ENCODE data around the gene IL12RB2.
A peak's percentile ranks its signal among the peaks of the same experiment; 100 is the strongest.

IL12RB2 gene, protein sequence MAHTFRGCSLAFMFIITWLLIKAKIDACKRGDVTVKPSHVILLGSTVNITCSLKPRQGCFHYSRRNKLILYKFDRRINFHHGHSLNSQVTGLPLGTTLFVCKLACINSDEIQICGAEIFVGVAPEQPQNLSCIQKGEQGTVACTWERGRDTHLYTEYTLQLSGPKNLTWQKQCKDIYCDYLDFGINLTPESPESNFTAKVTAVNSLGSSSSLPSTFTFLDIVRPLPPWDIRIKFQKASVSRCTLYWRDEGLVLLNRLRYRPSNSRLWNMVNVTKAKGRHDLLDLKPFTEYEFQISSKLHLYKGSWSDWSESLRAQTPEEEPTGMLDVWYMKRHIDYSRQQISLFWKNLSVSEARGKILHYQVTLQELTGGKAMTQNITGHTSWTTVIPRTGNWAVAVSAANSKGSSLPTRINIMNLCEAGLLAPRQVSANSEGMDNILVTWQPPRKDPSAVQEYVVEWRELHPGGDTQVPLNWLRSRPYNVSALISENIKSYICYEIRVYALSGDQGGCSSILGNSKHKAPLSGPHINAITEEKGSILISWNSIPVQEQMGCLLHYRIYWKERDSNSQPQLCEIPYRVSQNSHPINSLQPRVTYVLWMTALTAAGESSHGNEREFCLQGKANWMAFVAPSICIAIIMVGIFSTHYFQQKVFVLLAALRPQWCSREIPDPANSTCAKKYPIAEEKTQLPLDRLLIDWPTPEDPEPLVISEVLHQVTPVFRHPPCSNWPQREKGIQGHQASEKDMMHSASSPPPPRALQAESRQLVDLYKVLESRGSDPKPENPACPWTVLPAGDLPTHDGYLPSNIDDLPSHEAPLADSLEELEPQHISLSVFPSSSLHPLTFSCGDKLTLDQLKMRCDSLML

DNA sequence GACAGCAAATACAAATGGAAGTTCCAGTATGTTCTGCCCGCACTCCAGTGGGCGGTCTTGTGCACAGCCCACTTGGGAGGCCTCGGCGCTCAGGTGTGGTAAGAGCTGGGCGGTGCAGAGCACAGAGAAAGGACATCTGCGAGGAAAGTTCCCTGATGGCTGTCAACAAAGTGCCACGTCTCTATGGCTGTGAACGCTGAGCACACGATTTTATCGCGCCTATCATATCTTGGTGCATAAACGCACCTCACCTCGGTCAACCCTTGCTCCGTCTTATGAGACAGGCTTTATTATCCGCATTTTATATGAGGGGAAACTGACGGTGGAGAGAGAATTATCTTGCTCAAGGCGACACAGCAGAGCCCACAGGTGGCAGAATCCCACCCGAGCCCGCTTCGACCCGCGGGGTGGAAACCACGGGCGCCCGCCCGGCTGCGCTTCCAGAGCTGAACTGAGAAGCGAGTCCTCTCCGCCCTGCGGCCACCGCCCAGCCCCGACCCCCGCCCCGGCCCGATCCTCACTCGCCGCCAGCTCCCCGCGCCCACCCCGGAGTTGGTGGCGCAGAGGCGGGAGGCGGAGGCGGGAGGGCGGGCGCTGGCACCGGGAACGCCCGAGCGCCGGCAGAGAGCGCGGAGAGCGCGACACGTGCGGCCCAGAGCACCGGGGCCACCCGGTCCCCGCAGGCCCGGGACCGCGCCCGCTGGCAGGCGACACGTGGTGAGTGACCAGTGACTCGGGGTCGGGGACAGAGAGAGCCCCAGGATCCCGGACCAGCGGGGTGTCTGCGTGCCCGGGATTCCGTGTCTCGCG lies at the start of gene IL12RB2:
Gene IL12RB2, plus strand, starts transcription at position 623 of the 810 bp plus-strand sequence. CDS start 12,496 bp downstream, outside the sequence.
- DNase-seq (ENCODE audit: low spot score): peak; percentile 74

DNA sequence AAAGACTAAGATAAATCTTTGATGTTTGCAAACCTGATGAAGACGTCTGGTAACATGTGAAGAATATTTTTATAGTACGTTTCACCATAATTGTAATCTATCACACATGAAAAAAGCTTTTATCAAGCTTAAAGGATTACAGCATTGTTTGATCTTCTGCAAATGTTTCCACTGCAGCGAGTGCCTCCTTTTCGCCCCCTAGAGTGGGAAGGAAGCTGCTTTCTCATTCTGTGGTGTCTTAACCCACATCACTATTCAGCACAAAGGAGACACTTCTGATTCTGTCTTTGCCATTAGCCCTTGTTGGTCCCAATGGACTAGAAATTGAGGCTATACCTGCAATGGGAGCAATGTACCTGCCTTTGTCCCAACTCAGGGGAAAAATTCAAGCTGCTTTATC lies 46.0 kb upstream of the IL12RB2 start:
- DNase-seq (ENCODE audit: low spot score): peak; percentile 19

DNA sequence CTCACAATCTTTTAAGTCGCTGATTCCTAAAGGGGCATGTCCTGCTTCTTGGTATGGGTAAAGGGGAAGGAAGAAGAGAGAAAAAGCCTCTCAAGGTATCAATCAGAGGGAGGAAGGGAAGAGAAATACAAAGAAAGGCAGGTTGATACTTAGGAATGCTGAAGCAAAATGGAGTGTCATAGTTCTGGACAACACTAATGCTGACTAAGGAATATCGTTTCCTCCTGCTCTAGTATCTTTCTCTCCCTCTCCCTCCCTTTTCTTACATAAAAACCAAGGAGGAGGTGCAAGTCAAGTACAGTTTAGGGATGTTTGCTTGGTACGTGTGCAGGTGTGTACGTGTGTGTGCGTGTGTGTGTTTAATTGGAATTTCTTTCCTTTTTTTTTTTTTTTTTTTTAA lies 44.9 kb upstream of the IL12RB2 start:
- DNase-seq (ENCODE audit: low spot score): no peak

DNA sequence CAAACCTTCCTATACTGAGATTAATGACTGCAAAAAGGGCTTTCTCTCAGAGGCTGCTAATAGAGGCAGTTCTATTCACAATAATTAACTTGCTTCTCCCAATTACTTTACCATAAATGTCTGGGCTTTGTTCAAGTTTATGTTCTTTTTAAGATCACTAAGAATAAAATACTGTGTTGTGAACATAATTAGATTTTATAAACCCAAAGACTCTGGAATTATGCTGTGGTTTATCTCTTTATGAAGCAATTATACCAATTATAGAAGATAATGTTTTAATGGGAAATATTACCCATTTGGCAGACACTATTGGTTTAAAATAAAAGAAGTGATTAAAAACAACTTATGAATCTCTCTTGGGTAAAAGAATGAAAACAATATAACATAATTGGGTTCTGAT lies 43.5 kb upstream of the IL12RB2 start:
- no peak for DNase-seq (ENCODE audit: low spot score)

DNA sequence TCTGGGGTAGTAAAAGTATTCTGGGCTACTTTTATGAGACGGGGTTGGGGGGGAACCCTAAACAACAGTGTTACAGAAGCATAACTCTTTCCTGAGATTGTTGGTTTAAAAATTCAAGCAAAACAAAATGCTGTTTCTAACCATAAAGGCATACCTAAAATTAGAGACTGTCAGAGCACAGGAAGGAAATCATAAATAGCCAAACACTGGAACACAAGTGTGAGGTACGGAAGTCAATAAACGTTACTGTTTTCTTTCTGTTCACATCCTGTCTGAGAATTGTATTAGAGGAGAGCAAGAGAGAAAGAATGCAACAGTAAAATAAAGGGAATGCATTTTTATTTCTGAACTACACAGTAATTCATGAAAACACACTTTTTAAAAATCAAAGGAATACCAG lies 42.8 kb upstream of the IL12RB2 start:
- no peak for DNase-seq (ENCODE audit: low spot score)

DNA sequence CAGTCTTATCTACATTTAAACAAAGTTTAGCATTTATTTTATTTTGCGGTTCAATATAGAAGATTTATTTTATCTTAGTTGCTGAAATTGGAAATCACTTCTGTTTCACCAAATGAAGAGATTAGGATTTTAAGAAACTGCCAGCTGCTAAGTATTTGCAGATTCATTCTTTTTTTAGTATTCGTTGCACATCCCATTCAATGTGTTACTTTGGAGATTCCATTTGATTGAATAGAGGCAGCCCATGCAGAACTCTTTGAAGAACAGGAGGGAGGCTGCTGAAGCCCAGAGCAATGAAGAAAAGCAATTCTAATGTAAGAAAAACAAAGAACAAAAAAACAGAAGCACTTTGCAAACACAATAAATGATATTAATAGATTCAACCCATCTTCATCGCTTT lies 38.6 kb upstream of the IL12RB2 start:
- no peak for DNase-seq (ENCODE audit: low spot score)

DNA sequence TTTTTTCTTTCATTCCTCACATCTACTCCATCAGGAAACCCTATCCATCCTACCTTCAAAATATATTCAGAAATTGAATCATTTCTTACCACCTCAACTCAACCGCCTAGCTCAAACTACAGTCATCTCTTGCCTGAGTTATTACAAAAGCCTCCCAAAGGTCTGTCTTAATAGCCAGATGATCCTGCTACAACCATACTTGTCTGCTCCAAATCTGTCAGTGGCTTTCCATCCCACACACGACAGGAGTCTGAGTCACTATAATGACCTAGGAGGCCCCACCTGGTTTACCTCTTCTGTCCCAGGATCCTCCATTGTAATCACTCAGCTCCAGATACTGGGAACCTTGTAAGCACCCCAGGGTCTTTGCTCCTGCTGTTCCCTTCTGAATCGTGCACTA lies 37.1 kb upstream of the IL12RB2 start:
- DNase-seq (ENCODE audit: low spot score): no peak

DNA sequence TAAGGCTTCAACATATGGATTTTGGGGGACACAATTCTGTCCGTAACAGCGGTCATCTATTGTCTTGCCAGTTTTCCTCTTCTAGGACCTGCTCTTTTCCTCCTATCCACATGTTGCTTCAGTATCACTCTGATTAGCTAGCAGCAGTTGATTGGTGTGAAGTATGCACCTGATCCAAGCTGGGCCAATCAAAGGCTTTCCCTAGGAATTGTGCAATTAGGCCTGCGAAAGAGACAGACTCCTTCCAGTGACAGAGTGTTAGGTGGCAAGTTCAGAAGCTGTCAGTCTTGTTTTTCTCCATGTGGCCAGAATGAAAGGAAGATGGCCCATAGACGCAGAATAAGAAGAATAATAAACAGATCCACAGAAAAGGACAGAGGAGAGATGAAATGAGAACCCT lies 34.1 kb upstream of the IL12RB2 start:
- DNase-seq (ENCODE audit: low spot score): no peak

DNA sequence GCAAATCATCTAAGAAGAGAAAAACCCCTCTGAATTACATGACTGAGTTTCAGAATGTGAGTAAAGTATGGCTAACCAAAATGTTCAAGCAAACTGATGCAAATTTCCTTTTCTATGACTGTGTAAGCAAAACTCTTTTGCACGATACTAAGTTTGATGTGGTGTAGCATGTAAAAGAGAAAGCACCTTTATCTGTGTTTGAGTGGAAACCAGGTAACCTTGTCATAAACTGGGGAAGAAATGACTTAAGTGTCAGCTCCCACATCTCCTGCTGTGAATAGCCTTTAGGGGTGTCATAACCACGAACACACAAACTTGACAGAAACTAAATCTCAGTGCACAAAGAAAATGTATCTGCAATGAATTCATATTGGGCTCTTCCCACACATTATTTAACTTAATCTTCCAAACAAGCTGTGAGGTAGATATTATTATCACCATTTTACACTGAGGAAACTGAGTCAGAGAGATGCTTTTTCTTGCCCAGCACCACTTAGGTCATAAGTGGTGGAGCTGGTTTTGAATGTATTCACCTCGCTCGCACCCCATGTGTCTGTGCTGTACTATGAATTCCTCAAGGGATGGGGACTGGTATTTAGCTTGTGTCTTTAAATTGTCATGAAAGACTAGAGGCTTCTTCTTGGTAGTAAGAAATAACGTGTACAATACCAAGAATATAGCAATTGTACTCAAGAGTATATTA lies 32.9 kb upstream of the IL12RB2 start:
- DNase-seq (ENCODE audit: low spot score): no peak

DNA sequence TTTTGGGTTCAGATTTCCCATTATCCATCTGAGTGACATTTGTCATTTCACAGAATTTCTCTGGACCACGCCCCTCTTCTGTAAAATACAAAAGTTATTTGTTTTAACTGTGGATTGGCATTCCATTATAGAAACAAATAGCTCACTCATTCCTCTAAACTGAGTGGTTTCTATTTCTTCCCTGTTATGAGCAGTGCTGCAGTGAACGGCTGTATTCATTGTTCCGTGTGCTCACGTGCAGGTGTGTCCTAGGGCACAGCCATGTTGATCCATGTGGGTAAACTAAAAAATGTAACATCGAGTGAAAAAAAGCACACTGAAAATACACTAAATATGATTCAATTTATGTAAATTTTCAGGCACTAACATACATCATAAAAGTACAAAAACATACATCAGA lies 27.0 kb upstream of the IL12RB2 start:
- DNase-seq (ENCODE audit: low spot score): no peak

DNA sequence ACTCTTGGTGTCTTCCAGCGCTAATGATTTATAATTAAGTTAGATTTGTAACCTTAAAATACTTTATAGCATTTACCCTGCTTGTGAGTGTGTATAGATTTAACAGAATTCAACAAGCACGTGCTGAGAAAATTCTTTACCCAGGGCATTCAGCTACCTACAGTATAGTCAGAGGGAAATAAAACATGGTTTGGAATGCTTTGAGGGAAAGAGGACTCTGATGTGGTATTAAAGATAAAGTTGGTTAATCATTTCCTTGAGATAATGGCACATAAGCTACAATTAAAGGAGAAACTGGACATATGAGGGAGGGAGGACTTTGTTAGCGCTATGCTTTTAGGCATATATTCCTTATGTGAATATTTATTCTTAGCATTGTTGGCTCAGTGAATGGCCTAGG lies 26.4 kb upstream of the IL12RB2 start:
- no peak for DNase-seq (ENCODE audit: low spot score)

DNA sequence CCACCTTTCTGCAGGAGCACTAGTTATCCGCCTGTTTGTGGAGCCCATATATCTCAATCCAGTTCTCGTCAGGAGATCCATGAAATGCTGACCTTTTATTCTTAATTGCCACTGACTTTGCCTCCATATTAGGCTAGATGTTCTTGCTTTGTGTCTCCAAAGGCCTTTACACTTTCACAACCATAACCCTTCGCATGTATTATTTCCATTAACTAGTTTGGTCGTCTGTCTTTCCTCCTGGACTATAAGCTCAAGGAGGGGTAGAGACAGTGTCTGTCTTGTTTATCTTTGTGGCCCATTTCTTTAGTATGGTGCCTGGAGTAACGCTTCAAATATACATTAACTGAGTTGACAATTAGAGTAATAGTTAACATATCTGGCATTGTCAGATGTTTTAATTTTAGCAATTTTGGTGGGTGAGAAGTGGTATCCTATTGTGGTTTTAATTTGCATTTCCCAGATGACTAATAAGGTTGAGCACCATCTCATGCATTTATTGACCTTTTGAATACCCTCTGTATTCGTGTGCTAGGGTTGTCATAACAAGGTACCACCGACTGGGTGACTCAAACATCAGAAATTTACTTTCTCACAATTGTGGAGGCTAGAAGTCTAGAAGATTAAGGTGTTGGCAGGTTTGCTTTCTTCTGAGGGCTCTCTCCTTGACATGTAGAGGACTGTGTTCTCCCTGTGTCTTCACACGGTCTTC lies 21.7 kb upstream of the IL12RB2 start:
- no peak for DNase-seq (ENCODE audit: low spot score)

DNA sequence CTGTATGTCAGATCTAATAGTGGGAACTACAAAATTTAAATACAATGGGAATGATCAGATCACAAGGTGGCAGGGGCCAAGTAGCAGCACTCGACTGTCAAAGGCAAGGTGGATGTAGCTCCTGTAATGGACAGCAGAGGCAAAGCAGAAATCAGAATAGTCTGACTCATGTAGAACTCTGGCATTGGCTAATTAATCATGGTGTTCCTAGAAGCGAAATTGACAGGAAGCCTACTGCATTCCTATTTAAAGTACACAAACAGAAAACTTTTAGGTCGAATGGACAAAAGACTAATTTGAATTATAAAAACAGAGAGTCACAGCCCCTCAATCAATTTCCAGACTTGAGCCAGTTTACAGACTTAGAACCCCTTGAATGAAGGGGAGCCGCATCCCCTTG lies 17.4 kb upstream of the IL12RB2 start:
- DNase-seq (ENCODE audit: low spot score): no peak

DNA sequence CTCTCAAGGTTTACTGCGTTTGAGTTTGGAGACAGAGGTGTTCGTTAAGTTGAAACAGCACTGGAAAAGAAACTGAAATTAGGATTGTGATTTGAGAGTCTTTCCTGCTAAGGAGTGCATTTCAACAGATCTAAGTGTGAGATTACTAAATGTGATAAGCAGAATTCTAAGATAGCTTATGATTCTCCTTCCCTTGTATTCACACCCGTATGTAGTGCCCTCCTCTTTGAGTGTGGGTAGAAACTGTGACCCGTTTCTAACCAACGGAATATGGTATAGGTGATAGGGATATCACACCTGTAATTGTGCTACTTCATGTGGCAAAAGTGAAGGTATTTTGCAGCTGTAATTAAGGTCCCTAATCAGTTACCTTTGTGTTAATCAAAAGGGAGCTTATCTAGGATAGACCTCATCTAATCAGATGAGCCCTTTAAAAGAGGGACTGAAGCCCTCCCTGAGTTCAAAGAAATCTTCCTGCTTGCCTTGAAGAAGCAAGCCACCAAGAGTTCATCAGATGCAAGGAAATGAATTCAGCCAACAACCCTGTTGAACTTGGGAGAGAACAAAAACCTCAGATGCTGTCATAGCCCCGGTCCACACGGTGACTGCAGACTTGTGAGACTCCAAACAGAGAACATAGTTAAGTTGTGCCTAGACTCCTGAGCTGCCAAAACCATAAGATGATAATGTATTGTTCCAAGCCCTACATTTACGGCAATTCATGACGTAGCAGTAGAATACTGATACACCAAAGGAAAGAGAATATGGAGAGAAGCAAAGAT lies 12.6 kb upstream of the IL12RB2 start:
- no peak for DNase-seq (ENCODE audit: low spot score)

DNA sequence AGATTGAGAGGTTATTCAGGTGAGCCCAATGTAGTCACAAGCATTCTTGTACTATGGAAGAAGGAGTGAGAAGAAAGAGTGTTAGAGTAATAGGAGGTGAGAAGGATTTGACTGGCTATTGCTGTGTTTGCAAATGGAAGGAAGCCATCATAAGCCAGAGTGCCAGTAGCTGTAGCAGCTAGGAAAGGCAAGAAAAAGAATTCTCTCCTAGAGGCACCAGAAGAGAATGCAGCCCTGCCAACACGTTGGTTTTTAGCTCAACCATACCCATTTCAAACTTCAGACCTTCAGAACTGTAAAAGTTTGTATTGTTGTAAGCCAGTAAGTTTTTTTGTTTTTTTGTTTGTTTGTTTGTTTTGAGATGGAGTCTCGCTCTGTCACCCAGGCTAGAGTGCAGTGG lies 8.9 kb upstream of the IL12RB2 start:
- DNase-seq (ENCODE audit: low spot score): no peak

DNA sequence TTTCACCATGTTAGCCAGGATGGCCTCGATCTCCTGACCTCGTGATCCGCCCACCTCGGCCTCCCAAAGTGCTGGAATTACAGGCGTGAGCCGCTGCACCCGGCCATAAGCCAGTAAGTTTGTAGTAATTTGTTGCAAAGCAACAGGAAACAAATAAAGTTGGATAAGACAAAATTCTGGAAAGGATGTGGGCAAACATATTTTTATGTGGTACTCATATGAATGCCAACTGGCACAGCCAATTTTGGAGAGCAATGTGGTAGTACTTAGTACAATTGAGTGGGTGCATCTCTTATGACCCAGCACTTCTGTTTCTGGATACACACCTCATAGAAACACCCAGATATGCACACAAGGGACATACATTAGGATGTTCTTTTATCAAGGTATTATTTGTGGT lies 8.4 kb upstream of the IL12RB2 start:
- DNase-seq (ENCODE audit: low spot score): no peak

DNA sequence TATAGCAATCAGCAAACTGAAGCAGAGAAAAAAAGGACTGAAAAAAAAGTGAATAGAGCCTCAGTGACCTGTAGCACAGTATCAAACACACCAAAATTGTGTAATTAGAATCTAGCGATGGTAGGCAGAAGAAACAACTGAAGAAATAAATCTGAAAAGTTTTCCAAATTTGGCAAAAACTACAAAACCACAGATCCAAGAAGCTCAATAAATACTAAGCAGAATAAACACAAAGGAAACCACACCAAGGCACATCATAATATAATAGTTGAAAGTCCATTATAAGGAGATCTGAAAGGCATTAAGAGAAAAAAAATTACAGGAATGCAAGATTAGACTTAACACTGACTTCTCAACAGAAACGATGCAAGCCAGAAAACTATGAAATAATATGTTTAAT lies 7.1 kb upstream of the IL12RB2 start:
- DNase-seq (ENCODE audit: low spot score): no peak

DNA sequence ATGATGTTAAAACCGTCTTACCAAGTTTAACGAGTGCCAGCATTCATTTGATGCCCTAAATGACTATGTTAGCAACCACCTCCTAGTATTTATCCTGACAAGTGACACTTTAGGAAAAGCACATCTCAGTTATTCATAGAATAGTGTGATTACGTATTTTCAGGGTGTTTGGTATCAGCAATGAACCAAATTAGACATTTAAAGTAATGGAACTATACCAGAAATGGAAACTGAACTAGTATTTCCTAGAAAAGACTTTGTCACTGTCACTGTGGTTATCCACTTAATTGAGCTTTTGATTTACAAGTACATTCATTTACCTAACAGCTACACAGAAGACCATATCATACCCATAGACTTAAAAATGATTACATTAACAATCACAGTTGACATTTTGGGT lies 3.6 kb upstream of the IL12RB2 start:
- no peak for DNase-seq (ENCODE audit: low spot score)

DNA sequence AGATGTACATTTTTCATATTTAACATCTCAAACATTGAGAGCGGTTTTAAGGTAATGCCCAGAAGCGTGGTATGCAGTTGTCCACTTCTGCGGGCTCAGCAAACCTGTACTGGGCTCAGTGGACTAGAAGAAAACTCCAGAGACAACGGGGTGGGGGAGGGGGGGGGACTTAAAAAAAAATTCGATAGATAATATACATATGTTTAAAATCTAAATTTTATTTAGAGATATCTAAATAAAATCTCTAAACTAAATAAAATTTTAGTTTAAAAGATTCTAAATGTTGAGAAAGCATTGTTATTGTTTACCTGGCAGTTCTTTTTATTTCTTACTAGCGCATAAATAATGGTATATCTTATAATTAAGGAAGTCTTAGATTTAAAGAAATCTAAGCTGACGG lies 1.1 kb upstream of the IL12RB2 start:
- no peak for DNase-seq (ENCODE audit: low spot score)

DNA sequence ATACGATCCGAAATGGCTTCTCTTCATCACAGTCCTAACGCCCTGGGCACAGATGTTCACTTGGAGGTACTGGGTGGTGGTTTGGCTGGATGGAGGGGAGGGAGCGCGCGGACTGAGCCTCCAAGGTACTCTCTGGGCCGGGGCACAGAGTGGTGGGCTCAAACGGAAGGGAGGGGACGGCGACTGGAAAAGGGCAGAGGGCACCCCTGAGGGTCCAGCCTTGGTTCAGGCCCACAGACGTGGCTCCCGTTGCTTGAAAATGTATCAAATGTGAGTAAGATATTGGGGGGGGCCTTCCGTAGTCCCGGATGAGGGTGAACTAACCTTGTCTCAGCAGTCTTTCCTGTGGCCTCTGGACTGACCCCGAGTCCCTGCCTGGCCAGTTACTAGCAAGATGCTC lies 463 bp downstream of the IL12RB2 start:
- peak; percentile 51 for DNase-seq (ENCODE audit: low spot score)

Data from iPS-NIHi11 (cell line).